A673 (cell line): ENCODE measurements around the gene ARPIN. TPM values are rescaled to one million over a fixed set of nuclear protein-coding genes. Genes with fewer than 3 reads are reported as not detected.

Experiments used
- BruUV-seq: library from RNA; stranded (reverse); fragments of 400-500 nt; replicated peaks from 2 replicates; lab custom pipeline; 2021; lab: Mats Ljungman, UMichigan
- CTCF ChIA-PET: fragments of 300-600 bp; sonication (Branson Sonifier 250); formaldehyde crosslinking; loops from one replicate; lab custom pipeline; 2022; ENCODE audit warnings: antibody characterized with exemption; lab: Charles Lee
- POLR2A ChIA-PET: fragments of 300-600 bp; sonication (Branson Sonifier 250); formaldehyde crosslinking; loops from one replicate; lab custom pipeline; 2022; ENCODE audit warnings: antibody characterized with exemption; ENCODE audit not compliant: low non-redundant PET; lab: Charles Lee
- DNase-seq: peaks from one replicate; pipeline ENCODE4 v3.0.0-alpha.2; 2015; ENCODE audit warnings: low spot score
- H3K27ac ChIP-seq: fragments of 200-600 bp; sonication (generic); 2 replicates; pipeline ENCODE4 v1.5.1; 2016; ENCODE audit warnings: mixed run types, low read depth, mild to moderate bottlenecking, mixed read lengths, antibody characterized with exemption, low read length; ENCODE audit not compliant: poor library complexity, severe bottlenecking
- H3K27me3 ChIP-seq: fragments of 200-600 bp; sonication (generic); replicated peaks from 2 replicates; pipeline ENCODE4 v1.6.1; 2017; ENCODE audit warnings: mixed run types, low read depth, mild to moderate bottlenecking, mixed read lengths, antibody characterized with exemption, low read length; ENCODE audit not compliant: insufficient read depth, poor library complexity
- H3K36me3 ChIP-seq: fragments of 200-600 bp; sonication (generic); 2 replicates; pipeline ENCODE4 v1.6.1; 2016; ENCODE audit warnings: mixed run types, mild to moderate bottlenecking, mixed read lengths, antibody characterized with exemption, low read length; ENCODE audit not compliant: insufficient read depth, poor library complexity, severe bottlenecking
- H3K4me1 ChIP-seq: fragments of 200-600 bp; sonication (generic); 2 replicates; pipeline ENCODE4 v1.6.1; 2017; ENCODE audit warnings: mixed run types, mild to moderate bottlenecking, mixed read lengths, antibody characterized with exemption, low read length; ENCODE audit not compliant: insufficient read depth, poor library complexity, severe bottlenecking
- H3K4me3 ChIP-seq: fragments of 200-600 bp; sonication (generic); 2 replicates; pipeline ENCODE4 v1.5.1; 2016; ENCODE audit warnings: low read depth, mixed run types, mild to moderate bottlenecking, mixed read lengths, low read length; ENCODE audit not compliant: poor library complexity, severe bottlenecking
- H3K9me3 ChIP-seq: fragments of 200-600 bp; sonication (generic); 2 replicates; pipeline ENCODE4 v1.6.1; 2016; ENCODE audit warnings: mixed run types, low read depth, mild to moderate bottlenecking, mixed read lengths, antibody characterized with exemption, low read length; ENCODE audit not compliant: poor library complexity, severe bottlenecking
- CTCF ChIP-seq: fragments of 300-800, 200-600 bp; sonication (generic); conservative IDR thresholded peaks from 2 replicates; pipeline ENCODE4 v1.5.1; 2017; ENCODE audit warnings: low read depth, mild to moderate bottlenecking, antibody characterized with exemption, low read length, moderate library complexity, mixed read lengths
- EZH2 ChIP-seq: fragments of 200-600 bp; sonication (generic); IDR thresholded peaks from 2 replicates; pipeline ENCODE4 v1.6.1; 2017; ENCODE audit warnings: borderline replicate concordance, low read depth, mild to moderate bottlenecking, mixed read lengths, antibody characterized with exemption, low read length; ENCODE audit not compliant: poor library complexity, severe bottlenecking
- intact Hi-C: fragments of 100-400 bp; cut with micrococcal nuclease; formaldehyde crosslinking; loops from one replicate; pipeline ENCODE4 v1.10.0; 2022; ENCODE audit not compliant: unreplicated experiment
- total RNA-seq: library from RNA; stranded (reverse); gene quantifications from 2 replicates; pipeline ENCODE4 v1.2.3, GENCODE V29; 2021

ARPIN gene
- total RNA-seq, 1 experiment from 2014 or later, result 5.9 TPM

GRCh38 chr15:89907289-89907688 is 5.5 kb downstream of the ARPIN start:
- ChIA-PET CTCF (no interaction called here), POLR2A (no interaction called here)
- Histone ChIP-seq H3K36me3 (no peaks in the 10 kb centered on the region), H3K9me3 (no peaks in the 10 kb centered on the region), H3K27me3 (no peaks in the 10 kb centered on the region), H3K4me3 (no peak overlapping the region), H3K27ac (no peak overlapping the region), H3K4me1 (no peaks in the 10 kb centered on the region)
- DNase-seq, result no peak
- TF ChIP-seq CTCF (no peak), EZH2 (no peak)
- BruUV-seq, result no TSS peak
- intact Hi-C loops, result no loop called here

- intact Hi-C loops, result no loop called here
- POLR2A ChIA-PET, result interaction anchor here (0.6 kb wide), 1 partner anchor 342 kb away, joined by 3 read pairs; no protein-coding TSS in a partner anchor
- CTCF ChIA-PET, result no interaction called here
- Histone ChIP-seq H3K4me3 (no peak overlapping the region), H3K27me3 (no peaks in the 10 kb centered on the region), H3K4me1 (no peaks in the 10 kb centered on the region), H3K27ac (no peak overlapping the region), H3K36me3 (no peaks in the 10 kb centered on the region), H3K9me3 (no peaks in the 10 kb centered on the region)
- BruUV-seq, result no TSS peak
- no peak for DNase-seq
- TF ChIP-seq EZH2 (no peak), CTCF (no peak)
These were observed 6.8 kb downstream of the ARPIN start for GRCh38 chr15:89905846-89906378.

GRCh38 chr15:89904519-89904918 is 8.2 kb downstream of the ARPIN start:
- Histone ChIP-seq H3K9me3 (no peaks in the 10 kb centered on the region), H3K4me1 (no peaks in the 10 kb centered on the region), H3K4me3 (no peak overlapping the region), H3K27ac (no peak overlapping the region), H3K36me3 (no peaks in the 10 kb centered on the region), H3K27me3 (no peaks in the 10 kb centered on the region)
- TF ChIP-seq EZH2, result no peak
- TF ChIP-seq CTCF, result no peak
- ChIA-PET POLR2A (no interaction called here), CTCF (no interaction called here)
- intact Hi-C loops, result no loop called here
- no peak for DNase-seq
- BruUV-seq, result no TSS peak
